CD1c-positive myeloid dendritic cell (primary cell): Measurements from ENCODE around the gene KPNA6.
A peak's percentile ranks its signal among the peaks of the same experiment; 100 is the strongest.

Experiments used
- DNase-seq: peaks from one replicate; pipeline ENCODE4 v3.0.0-alpha.2; 2016; ENCODE audit errors: extremely low spot score

The KPNA6 gene

GRCh38 chr1:32216566-32216965 is 108.7 kb downstream of the KPNA6 start:
- DNase-seq = peak; percentile 33

- no peak for DNase-seq
These were observed 111.2 kb downstream of the KPNA6 start for GRCh38 chr1:32219022-32219421.

- DNase-seq = no peak
These were observed 113.1 kb downstream of the KPNA6 start for GRCh38 chr1:32220746-32221580.

- no peak for DNase-seq
These were observed 113.7 kb downstream of the KPNA6 start for GRCh38 chr1:32221581-32221979.

GRCh38 chr1:32221980-32222755 is 114.3 kb downstream of the KPNA6 start, which contains the start of the genes EIF3I and TMEM234:
Gene EIF3I (plus strand): TSS chr1:32222407. CDS start chr1:32222442, 35 bp downstream.
Gene TMEM234 (minus strand): TSS chr1:32222353. CDS start chr1:32222322, 31 bp downstream.
- peak; percentile 97 for DNase-seq

GRCh38 chr1:32223683-32224082 is 115.8 kb downstream of the KPNA6 start:
- no peak for DNase-seq

- DNase-seq = no peak
These were observed 116.4 kb downstream of the KPNA6 start for GRCh38 chr1:32224285-32224684.
